HG03460 (cell line): ENCODE results near the gene ARID1A.
"Not testable (repeated sequence)": the region's sequence is repeated elsewhere in the genome, so short reads cannot be mapped to it uniquely, and the experiment has no call there.

Source experiments
- ATAC-seq: cut with Tn5 transposase; IDR thresholded peaks from one replicate; pipeline ENCODE4 v1.9.1; 2021; ENCODE audit not compliant: unreplicated experiment

ARID1A gene

GRCh38 chr1:26697978-26698849 lies 2.4 kb downstream of the ARID1A start:
- ATAC-seq: no peak

DNA sequence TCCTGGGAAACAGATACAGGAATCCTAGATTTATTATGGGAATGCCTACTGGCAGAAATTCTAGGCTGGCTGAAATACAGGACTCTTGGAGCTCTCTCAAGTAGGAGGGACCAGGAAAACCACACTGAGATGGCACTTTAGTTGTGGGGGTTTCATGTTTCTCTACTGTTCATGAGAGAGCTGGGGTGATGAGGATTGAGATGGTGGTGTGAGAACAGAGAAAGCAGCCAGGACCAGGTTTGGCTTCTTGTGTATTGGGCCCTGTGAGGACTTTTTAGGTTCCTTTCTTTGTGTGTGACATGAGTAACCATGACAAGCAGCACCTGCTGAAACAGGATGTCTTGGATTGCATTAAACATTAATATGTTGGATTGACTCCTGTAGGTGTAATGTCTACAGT lies 4.9 kb downstream of the ARID1A start:
- no peak for ATAC-seq

DNA sequence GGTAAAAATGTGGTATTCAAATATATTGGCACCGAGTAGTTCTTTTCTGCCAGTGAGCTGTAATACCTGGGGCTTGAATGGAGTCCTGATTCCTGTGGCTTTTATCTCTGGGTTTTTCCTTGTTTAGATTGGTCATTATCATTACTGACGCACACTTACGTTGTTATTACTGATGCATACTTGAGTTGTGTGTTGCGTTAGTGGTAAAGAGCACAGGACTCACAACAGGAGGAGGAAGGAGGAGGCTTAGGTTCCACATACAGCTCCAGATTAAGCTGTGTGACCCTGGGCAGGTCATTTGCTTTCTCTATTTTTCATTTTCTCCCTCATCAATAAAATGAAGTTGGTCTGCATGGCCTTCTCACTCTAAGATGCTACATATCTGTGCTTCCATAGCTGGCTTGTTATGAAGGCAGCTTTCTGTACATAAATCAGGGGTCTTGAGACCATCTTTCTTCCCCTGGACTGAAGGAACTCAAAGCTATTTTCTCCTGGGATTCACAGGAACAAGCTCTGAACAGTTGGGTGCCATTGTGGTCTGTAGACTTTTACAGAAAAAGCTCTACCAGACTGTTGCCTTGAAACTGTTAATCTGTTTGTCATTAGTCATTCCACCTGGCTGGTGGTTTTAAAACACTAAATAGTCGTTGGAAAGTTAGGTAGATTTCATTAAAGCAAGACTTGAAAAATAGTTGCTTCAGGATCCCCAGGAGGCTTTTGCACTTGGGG lies 5.6 kb downstream of the ARID1A start:
- no peak for ATAC-seq

DNA sequence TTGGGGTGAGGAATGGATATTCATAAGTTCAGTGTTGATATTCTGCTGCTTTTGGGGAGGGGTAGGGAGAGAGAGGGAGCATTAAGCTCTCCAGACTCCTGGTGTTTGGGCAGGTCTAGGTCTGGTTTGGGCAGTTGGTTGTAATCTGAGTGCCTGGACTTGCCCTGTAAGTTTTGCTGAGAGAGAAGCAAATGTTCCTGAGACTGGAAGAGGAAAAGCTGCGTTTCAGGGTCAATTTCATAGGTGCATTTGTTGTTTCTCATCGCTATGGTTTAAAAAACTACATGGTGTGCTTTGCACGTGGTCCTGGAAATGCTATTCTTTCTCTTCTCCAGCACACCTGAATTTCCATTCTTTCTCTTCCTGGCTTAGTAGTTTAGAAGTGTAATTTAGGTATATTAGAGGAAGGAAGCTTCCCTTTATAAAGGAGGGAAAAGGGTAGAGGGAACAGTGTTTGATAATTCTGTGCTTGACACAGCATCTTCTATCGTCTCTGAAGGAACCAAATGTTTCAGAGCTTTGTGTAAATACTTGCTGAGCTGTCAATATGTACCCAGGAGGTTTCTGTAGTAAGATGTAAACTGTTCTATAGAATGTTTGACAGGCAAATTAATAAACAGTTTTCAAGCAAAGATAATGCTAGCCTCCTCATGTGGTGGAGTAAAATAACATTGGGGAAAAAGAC lies 6.3 kb downstream of the ARID1A start:
- no peak for ATAC-seq

DNA sequence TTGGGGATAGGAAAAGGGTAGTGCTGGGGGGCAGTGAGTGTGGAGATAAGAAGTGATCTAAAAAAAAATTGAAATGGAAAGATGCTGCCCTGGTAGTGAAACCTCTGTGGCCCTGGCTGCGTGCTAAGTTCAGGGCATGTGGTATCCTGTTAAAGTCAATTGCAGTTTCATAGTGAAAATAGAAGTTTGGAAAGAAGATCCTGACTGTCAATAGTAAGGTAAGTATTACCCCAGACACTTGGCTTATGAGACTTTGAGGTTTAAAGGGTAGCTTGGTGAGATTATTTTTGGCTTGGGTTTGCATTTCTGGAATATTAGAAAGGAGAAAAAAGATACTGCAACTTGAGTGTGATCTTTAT lies 6.8 kb downstream of the ARID1A start:
- ATAC-seq: no peak

- no peak for ATAC-seq
These were observed 7.7 kb downstream of the ARID1A start for GRCh38 chr1:26703478-26703877.

DNA sequence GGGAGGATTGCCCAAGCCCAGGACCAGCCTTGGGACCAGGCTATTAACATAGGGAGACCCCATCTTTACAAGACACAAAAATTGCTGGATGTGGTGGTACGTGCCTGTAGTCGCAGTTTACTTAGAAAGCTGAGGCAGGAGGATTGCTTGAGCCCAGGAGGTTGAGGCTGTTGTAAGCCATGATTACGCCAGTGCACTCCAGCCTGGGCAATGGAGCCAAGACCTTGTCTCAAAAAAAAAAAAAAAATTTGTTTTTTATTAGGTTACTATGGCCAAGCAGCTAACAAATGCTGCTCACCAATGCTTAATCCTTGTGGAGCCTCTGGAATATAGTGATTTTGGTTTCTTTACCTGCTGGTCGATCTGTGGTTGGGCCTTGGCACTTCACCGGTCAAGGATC lies 8.8 kb downstream of the ARID1A start:
- no peak for ATAC-seq

DNA sequence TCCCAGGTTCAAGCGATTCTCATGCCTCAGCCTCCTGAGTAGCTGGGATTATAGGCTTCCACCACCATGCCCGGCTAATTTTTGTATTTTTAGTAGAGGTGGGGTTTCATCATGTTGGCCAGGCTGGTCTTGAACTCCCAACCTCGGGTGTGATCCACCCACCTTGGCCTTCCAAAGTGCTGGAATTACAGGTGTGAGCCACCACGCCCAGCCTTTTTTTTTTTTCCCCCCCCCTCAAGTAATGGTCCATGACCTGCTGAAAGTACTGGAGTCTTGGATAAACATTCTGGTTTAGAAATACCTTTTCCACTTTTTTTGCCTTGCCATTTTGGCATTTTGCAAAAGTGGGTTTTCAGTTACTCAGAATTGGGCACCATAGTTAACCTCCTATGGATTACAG lies 9.4 kb downstream of the ARID1A start:
- not testable (repeated sequence) for ATAC-seq

DNA sequence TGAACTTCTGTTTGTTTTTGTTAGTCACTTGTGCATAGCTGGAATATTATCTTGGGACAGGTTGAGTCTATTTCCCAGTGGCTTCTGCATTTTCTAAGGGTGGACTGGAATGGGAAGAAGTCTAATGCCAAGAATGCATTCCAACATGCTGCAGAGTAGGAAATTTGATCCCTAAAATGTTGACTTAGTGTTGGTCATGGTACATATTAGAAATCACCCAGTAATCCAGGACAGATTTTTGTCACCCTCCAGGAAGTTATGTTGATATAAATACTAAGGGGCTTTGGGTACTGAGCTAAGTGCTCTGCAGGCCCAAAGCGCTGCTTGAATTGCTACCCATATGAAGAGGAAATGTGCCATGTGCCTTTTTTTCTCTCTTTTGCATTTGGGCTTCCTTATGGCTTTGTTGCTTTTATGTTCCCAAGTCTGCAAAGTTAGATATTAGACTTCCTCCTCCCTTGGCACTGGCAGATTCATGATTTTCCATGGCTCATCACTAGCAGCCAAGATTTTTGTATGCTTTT lies 10.0 kb downstream of the ARID1A start:
- no peak for ATAC-seq

DNA sequence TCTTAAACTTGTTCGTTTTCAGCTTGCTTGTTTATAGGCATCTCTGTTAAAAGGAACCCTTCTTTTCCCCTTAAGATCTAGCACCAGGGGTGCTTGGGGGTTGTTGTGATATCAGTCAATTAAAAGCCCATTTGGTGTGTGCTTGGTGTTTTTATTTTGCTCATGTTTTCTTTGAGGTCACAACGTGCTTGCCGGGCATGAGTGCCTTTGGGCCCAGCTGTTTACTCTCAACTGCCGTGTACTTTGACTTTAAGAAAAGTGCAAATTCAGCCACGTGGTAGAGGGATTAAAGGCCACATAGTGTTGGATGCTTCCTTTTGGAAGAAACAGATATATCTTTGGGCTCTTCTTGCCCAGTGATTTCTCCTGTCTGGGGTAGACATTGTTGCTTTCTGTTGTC lies 10.5 kb downstream of the ARID1A start:
- ATAC-seq: no peak

DNA sequence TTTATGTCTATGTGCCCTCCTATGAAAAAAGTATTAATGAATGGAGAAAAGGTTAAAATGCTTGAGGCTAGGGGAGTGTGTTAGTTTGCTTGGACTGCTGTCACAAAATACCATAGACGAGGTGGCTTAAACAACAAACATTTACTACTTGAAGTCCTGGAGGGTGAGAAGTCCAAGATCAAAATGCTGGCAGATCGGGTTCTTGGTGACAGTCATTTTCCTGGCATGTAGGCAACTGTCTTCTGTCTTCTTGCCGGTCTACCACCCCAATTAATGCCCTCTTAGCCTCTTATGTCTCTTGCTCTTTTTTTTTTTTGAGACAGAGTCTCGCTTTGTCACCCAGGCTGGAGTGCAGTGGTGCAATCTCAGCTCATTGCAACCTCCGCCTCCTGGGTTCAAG lies 15.0 kb downstream of the ARID1A start:
- no peak for ATAC-seq

GRCh38 chr1:26711777-26712176 lies 16.0 kb downstream of the ARID1A start:
- ATAC-seq: no peak

DNA sequence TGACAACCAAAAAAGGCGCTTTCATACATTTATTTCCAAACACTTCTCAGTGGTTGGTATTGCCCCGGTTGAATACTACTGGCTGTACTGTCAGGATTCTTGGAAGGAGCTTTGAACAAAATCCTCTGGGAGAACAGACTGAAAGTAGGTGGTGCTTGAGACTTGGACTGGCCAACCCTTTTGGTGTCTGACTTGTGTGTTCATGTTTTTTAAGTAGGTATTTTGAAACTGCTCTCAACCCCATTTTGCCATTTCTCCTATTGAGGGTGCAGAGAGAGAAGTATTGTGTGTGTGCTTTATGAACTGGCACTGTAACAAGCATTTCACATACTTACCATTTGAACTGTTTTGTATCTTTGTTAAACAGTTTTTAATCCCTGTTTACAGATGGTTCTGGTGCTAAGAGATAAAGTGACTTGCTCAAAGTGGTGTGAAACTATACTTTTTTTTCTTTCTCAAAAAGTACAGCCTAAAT lies 21.2 kb downstream of the ARID1A start:
- no peak for ATAC-seq

DNA sequence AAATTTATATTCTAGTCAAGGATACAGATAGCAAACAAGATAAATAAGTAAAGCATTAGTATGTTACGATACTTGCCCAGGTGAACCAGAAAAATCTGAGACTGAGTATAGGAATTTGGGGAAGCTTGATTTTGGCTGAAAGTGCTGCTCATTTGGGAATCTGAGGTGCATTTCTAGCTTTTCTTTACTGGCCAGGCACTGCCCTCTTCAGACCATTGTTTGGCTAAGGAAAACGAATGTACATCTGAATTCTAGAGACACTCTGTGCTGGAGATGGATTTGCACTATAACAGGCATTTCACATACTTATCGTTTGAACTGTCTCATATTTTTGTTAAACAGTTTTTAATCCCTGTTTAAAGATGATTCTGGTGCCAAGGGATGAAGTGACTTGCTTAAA lies 23.4 kb downstream of the ARID1A start:
- no peak for ATAC-seq

DNA sequence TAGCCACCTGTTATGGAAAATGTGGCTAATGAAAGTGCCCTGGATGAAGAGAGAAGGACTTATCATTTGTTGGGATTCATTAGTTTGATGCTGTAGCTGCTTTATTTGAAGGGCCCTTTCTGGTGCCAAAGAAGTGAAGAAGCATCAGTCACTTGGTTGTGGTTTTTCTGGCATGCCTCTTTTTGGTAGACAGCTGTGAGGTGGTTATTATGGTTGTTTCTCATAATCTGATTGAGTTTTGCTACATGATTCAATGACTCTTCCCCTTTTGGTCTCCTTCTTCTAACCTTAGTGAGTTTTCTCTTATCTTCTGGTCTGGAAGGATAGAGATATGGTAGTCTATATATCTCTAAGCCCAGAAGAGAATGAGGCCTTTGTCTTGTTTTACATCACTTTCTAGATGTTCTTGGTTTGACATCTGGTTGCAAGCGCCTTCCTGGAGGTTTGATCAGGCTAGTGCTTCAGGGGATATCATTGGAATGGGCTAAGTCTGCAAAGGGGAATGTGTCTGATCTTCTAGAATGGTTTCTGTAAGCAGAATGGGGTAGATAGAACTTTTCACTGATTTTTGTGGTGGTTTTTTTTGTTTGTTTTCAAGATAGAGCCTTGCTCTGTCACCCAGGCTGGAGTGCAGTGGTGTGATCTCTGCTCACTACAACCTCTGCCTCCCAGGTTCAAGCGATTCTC lies 26.0 kb downstream of the ARID1A start:
- ATAC-seq: no peak

GRCh38 chr1:26723013-26723991 lies 27.5 kb downstream of the ARID1A start:
- ATAC-seq: no peak

DNA sequence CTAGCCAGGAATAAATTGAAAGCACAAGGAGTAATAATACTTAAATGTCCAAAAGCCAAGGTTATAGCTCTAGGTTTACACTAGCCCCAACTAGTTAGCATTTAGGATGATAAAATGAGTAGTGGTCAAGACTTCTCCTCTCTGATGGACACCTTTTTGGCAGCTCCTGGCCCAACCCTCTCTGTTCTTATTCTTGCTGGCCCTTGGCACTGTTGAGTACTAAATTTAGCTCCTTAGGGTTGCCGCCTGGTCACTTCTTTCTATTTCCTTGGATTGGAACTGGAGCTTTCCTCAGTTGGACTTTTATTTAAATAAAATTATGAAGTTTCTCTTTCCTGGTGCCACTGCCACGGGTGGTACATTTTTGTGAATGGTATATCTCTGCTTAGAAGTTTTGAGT lies 28.3 kb downstream of the ARID1A start:
- no peak for ATAC-seq

GRCh38 chr1:26724926-26725325 lies 29.1 kb downstream of the ARID1A start:
- ATAC-seq: no peak

- not testable (repeated sequence) for ATAC-seq
These were observed 30.1 kb downstream of the ARID1A start for GRCh38 chr1:26725904-26726303.

GRCh38 chr1:26726784-26727183 lies 31.0 kb downstream of the ARID1A start:
- no peak for ATAC-seq
